Measurements from ENCODE around the gene NTRK2.

Gene NTRK2

GRCh38 chr9:84694248-84694647 is 24.7 kb downstream of the NTRK2 start:
- POLR2A ChIA-PET: interaction anchor here (0.6 kb wide), 1 partner anchor 440 kb away, joined by 3 read pairs; no protein-coding TSS in a partner anchor

GRCh38 chr9:84697042-84697441 is 27.5 kb downstream of the NTRK2 start:
- DNase-seq (ENCODE audit: extremely low spot score): no peak
- TF ChIP-seq ELF4 (IDR thresholded peaks at IDR 0.05): no peak
- TF ChIP-seq SP1 (IDR thresholded peaks at IDR 0.05): no peak
- TF ChIP-seq SUZ12 (IDR thresholded peaks at IDR 0.05): no peak
- TF ChIP-seq LEF1 (IDR thresholded peaks at IDR 0.05; ENCODE audit: borderline replicate concordance): no peak
- no peak for TF ChIP-seq ZNF384 (IDR thresholded peaks at IDR 0.05)
- no peak for TF ChIP-seq FOXM1 (IDR thresholded peaks at IDR 0.05; ENCODE audit: borderline replicate concordance)
- no peak for TF ChIP-seq CTBP1 (IDR thresholded peaks at IDR 0.05; ENCODE audit: borderline replicate concordance)
- no peak for TF ChIP-seq HDGF (IDR thresholded peaks at IDR 0.05; ENCODE audit: borderline replicate concordance)
- no peak for TF ChIP-seq TARDBP (IDR thresholded peaks at IDR 0.05)
- ChIA-PET CTCF (interaction anchor here (1.0 kb wide), 1 partner anchor 15 kb away, joined by 3 read pairs; no protein-coding TSS in a partner anchor), POLR2A (no interaction called here)

More at GRCh38 chr9:84694248-84694647, 24.7 kb downstream of the NTRK2 start:
- CTCF ChIA-PET: interaction anchor here (0.5 kb wide), 1 partner anchor 199 kb away, joined by 7 read pairs; no protein-coding TSS in a partner anchor
- DNase-seq (ENCODE audit: extremely low spot score): no peak
- TF ChIP-seq LEF1 (IDR thresholded peaks at IDR 0.05; ENCODE audit: borderline replicate concordance) (no peak), BHLHE40 (IDR thresholded peaks at IDR 0.05; ENCODE audit: borderline replicate concordance) (no peak), NFRKB (IDR thresholded peaks at IDR 0.05) (no peak), L3MBTL2 (conservative IDR thresholded peaks at IDR 0.05) (no peak), FOXM1 (IDR thresholded peaks at IDR 0.05; ENCODE audit: borderline replicate concordance) (no peak), ELF4 (IDR thresholded peaks at IDR 0.05) (no peak), ZNF384 (IDR thresholded peaks at IDR 0.05) (no peak), FOXA1 (IDR thresholded peaks at IDR 0.05) (no peak), TARDBP (IDR thresholded peaks at IDR 0.05) (no peak), SUZ12 (IDR thresholded peaks at IDR 0.05) (no peak), ARNT (IDR thresholded peaks at IDR 0.05) (no peak), FOXK2 (IDR thresholded peaks at IDR 0.05) (no peak), SP1 (IDR thresholded peaks at IDR 0.05) (no peak), CTBP1 (IDR thresholded peaks at IDR 0.05; ENCODE audit: borderline replicate concordance) (no peak), HDGF (IDR thresholded peaks at IDR 0.05; ENCODE audit: borderline replicate concordance) (no peak), PKNOX1 (IDR thresholded peaks at IDR 0.05) (no peak)

- TF ChIP-seq LEF1 (IDR thresholded peaks at IDR 0.05; ENCODE audit: borderline replicate concordance) (no peak), TARDBP (IDR thresholded peaks at IDR 0.05) (no peak)
- DNase-seq (ENCODE audit: extremely low spot score): peak; percentile 74
- ChIA-PET CTCF (interaction anchor here (0.6 to 1.0 kb wide), 3 partner anchors 13 to 83 kb away, joined by 3 to 4 read pairs (median 3); no protein-coding TSS in a partner anchor), POLR2A (no interaction called here)
Measured at GRCh38 chr9:84697509-84698114, 28.1 kb downstream of the NTRK2 start.

- ChIA-PET CTCF (interaction anchor here (0.6 to 0.9 kb wide), 3 partner anchors 82 to 1673 kb away, joined by 3 to 5 read pairs (median 4); no protein-coding TSS in a partner anchor), POLR2A (no interaction called here)
- TF ChIP-seq HDGF (IDR thresholded peaks at IDR 0.05; ENCODE audit: borderline replicate concordance) (no peak), ZNF384 (IDR thresholded peaks at IDR 0.05) (no peak), BHLHE40 (IDR thresholded peaks at IDR 0.05; ENCODE audit: borderline replicate concordance) (no peak)
- no peak for DNase-seq (ENCODE audit: extremely low spot score)
Measured at GRCh38 chr9:84698323-84698722, 28.8 kb downstream of the NTRK2 start.

GRCh38 chr9:84699984-84700383 is 30.5 kb downstream of the NTRK2 start:
- TF ChIP-seq FOXA1 (IDR thresholded peaks at IDR 0.05) (no peak), LEF1 (IDR thresholded peaks at IDR 0.05; ENCODE audit: borderline replicate concordance) (no peak), PKNOX1 (IDR thresholded peaks at IDR 0.05) (no peak), NFRKB (IDR thresholded peaks at IDR 0.05) (no peak), HDGF (IDR thresholded peaks at IDR 0.05; ENCODE audit: borderline replicate concordance) (no peak), TARDBP (IDR thresholded peaks at IDR 0.05) (no peak), ZNF384 (IDR thresholded peaks at IDR 0.05) (no peak), BHLHE40 (IDR thresholded peaks at IDR 0.05; ENCODE audit: borderline replicate concordance) (no peak), FOXK2 (IDR thresholded peaks at IDR 0.05) (no peak), ARNT (IDR thresholded peaks at IDR 0.05) (no peak), SUZ12 (IDR thresholded peaks at IDR 0.05) (no peak), L3MBTL2 (conservative IDR thresholded peaks at IDR 0.05) (no peak), SP1 (IDR thresholded peaks at IDR 0.05) (no peak), ELF4 (IDR thresholded peaks at IDR 0.05) (no peak)
- ChIA-PET POLR2A (no interaction called here), CTCF (no interaction called here)
- no peak for DNase-seq (ENCODE audit: extremely low spot score)

- ChIA-PET POLR2A (no interaction called here), CTCF (no interaction called here)
- DNase-seq (ENCODE audit: extremely low spot score): no peak
- TF ChIP-seq LEF1 (IDR thresholded peaks at IDR 0.05; ENCODE audit: borderline replicate concordance): no peak
- no peak for TF ChIP-seq CTBP1 (IDR thresholded peaks at IDR 0.05; ENCODE audit: borderline replicate concordance)
- no peak for TF ChIP-seq NFRKB (IDR thresholded peaks at IDR 0.05)
- TF ChIP-seq SP1 (IDR thresholded peaks at IDR 0.05): no peak
- TF ChIP-seq BHLHE40 (IDR thresholded peaks at IDR 0.05; ENCODE audit: borderline replicate concordance): no peak
- no peak for TF ChIP-seq FOXK2 (IDR thresholded peaks at IDR 0.05)
- TF ChIP-seq ZNF384 (IDR thresholded peaks at IDR 0.05): no peak
- no peak for TF ChIP-seq ARNT (IDR thresholded peaks at IDR 0.05)
- TF ChIP-seq L3MBTL2 (conservative IDR thresholded peaks at IDR 0.05): no peak
- TF ChIP-seq HDGF (IDR thresholded peaks at IDR 0.05; ENCODE audit: borderline replicate concordance): no peak
- no peak for TF ChIP-seq SUZ12 (IDR thresholded peaks at IDR 0.05)
Measured at GRCh38 chr9:84701801-84702200, 32.3 kb downstream of the NTRK2 start.

- CTCF ChIA-PET: no interaction called here
- no peak for DNase-seq (ENCODE audit: extremely low spot score)
- POLR2A ChIA-PET: no interaction called here
- TF ChIP-seq L3MBTL2 (conservative IDR thresholded peaks at IDR 0.05) (no peak), FOXK2 (IDR thresholded peaks at IDR 0.05) (no peak)
Measured at GRCh38 chr9:84702471-84702870, 32.9 kb downstream of the NTRK2 start.

Measured in HEK293T (cell line).